ENCODE measurements around the gene ANTXRL.
"Not testable (repeated sequence)": the region's sequence is repeated elsewhere in the genome, so short reads cannot be mapped to it uniquely, and the experiment has no call there.

Gene ANTXRL

GRCh38 chr10:46273506-46274477, 13.0 kb upstream of the ANTXRL start:
- no peak for DNase-seq (ENCODE audit: low spot score)

- DNase-seq (ENCODE audit: low spot score), result no peak
Measured at GRCh38 chr10:46277840-46278239, 9.0 kb upstream of the ANTXRL start.

GRCh38 chr10:46282421-46282831, 4.4 kb upstream of the ANTXRL start:
- DNase-seq (ENCODE audit: low spot score), result not testable (repeated sequence)

GRCh38 chr10:46282842-46283574, 3.8 kb upstream of the ANTXRL start:
- DNase-seq (ENCODE audit: low spot score), result peak; percentile 15

GRCh38 chr10:46283580-46284285, 3.1 kb upstream of the ANTXRL start:
- no peak for DNase-seq (ENCODE audit: low spot score)

- DNase-seq (ENCODE audit: low spot score), result peak; percentile 45
Measured at GRCh38 chr10:46284286-46285229, 2.2 kb upstream of the ANTXRL start.

- DNase-seq (ENCODE audit: low spot score), result no peak
Measured at GRCh38 chr10:46285300-46285699, 1.5 kb upstream of the ANTXRL start.

- no peak for DNase-seq (ENCODE audit: low spot score)
Measured at GRCh38 chr10:46285966-46286620, 704 bp upstream of the ANTXRL start.

GRCh38 chr10:46287846-46288477, 1.2 kb downstream of the ANTXRL start:
- DNase-seq (ENCODE audit: low spot score), result no peak

- no peak for DNase-seq (ENCODE audit: low spot score)
Measured at GRCh38 chr10:46288601-46289206, 1.9 kb downstream of the ANTXRL start.

- no peak for DNase-seq (ENCODE audit: low spot score)
Measured at GRCh38 chr10:46289209-46289810, 2.5 kb downstream of the ANTXRL start.

GRCh38 chr10:46290101-46290886, 3.5 kb downstream of the ANTXRL start:
- DNase-seq (ENCODE audit: low spot score), result no peak

GRCh38 chr10:46291817-46292572, 5.2 kb downstream of the ANTXRL start:
- DNase-seq (ENCODE audit: low spot score), result peak; percentile 21

GRCh38 chr10:46292573-46293023, 5.8 kb downstream of the ANTXRL start:
- no peak for DNase-seq (ENCODE audit: low spot score)

GRCh38 chr10:46293228-46293627, 6.4 kb downstream of the ANTXRL start:
- no peak for DNase-seq (ENCODE audit: low spot score)

GRCh38 chr10:46293832-46294640, 7.2 kb downstream of the ANTXRL start:
- no peak for DNase-seq (ENCODE audit: low spot score)

Measured in COLO829 (cell line).